SJCRH30 (cell line): ENCODE measurements around the gene CACYBP. TPM values are rescaled to one million over a fixed set of nuclear protein-coding genes. Genes with fewer than 3 reads are reported as not detected.

Experiments
- DNase-seq, 2 experiments: peaks; one replicate each; pipeline ENCODE4 v3.0.0-alpha.2; 2015 to 2020
- H3K27ac ChIP-seq: fragments of 250-450 bp; sonication (Bioruptor Pico); 2 replicates; pipeline ENCODE4 v1.5.1; 2020; ENCODE audit warnings: mild to moderate bottlenecking, moderate library complexity
- H3K27me3 ChIP-seq: fragments of 250-450 bp; sonication (Bioruptor Pico); 2 replicates; pipeline ENCODE4 v1.5.1; 2020; ENCODE audit warnings: mild to moderate bottlenecking, moderate library complexity
- H3K36me3 ChIP-seq: fragments of 250-450 bp; sonication (Bioruptor Pico); 2 replicates; pipeline ENCODE4 v1.5.1; 2020; ENCODE audit warnings: mild to moderate bottlenecking, moderate library complexity
- H3K4me1 ChIP-seq: fragments of 250-450 bp; sonication (Bioruptor Pico); 2 replicates; pipeline ENCODE4 v1.5.1; 2020; ENCODE audit warnings: mild to moderate bottlenecking, moderate library complexity
- H3K4me3 ChIP-seq: fragments of 250-450 bp; sonication (Bioruptor Pico); 2 replicates; pipeline ENCODE4 v1.5.1; 2020; ENCODE audit warnings: mild to moderate bottlenecking, moderate library complexity
- H3K9me3 ChIP-seq: fragments of 250-450 bp; sonication (Bioruptor Pico); replicated peaks from 2 replicates; pipeline ENCODE4 v1.5.1; 2020; ENCODE audit warnings: mild to moderate bottlenecking, moderate library complexity
- total RNA-seq: library from RNA; depleted of rRNA; stranded (reverse); fragments of >200 nt; shearing (Covaris generic); gene quantifications from 2 replicates; pipeline ENCODE4 v1.2.3, GENCODE V29; 2014; rRNA removed

The CACYBP gene, protein sequence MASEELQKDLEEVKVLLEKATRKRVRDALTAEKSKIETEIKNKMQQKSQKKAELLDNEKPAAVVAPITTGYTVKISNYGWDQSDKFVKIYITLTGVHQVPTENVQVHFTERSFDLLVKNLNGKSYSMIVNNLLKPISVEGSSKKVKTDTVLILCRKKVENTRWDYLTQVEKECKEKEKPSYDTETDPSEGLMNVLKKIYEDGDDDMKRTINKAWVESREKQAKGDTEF
- 439 and 441 TPM in 2 replicates for total RNA-seq

DNA sequence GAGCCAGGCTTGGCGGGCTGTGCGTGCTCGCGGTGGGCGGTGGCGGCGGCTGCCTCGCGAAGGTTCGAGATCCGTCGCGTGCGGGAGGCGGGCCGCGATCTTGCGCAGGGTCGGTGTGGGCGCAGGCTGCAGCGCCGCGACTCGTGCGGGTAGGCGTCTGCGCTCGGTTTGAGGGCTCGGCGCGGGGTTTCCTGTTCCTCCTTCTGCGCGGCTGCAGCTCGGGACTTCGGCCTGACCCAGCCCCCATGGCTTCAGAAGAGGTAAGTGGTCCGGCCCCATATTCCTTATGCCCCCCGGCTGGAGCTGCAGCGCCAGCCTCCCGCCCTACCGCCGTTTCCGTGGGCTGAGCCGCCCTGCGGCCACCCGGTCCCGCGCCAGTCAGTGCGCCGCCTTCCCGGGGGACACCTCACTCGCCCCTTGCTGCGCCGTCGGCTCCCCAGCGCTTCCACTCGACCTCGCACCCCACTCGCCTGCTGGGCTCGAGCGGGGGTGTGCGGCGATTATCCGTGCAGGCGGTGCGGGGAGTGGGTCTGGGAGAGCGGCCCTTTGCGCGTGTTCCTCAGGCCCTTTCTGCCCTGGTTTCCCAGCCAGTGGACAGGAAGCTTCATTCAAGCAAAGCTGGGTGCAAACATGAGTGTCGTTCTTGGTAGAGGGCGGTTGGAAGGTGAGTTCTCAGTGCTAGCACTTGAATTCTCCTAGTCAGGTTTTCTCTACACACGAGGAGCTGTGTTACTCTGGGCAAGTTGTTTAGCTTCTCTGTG is at the start of gene CACYBP:
Gene CACYBP, plus strand, starts transcription at position 12 of the 761 bp plus-strand sequence. Its CDS starts 234 bp downstream, at position 246.
- DNase-seq, result peak in 1 of 2 experiments; percentile 46
- Histone ChIP-seq H3K4me3 (peak within 1 kb of the TSS; percentile 79), H3K9me3 (no peaks in the 10 kb centered on the region), H3K27ac (peak within 1 kb of the TSS; percentile 99), H3K27me3 (no peaks in the 10 kb centered on the region), H3K36me3 (peaks cover 4% of the 10 kb centered on the region), H3K4me1 (peaks cover 4% of the 10 kb centered on the region; the same call in 1 of the 2 replicates)

DNA sequence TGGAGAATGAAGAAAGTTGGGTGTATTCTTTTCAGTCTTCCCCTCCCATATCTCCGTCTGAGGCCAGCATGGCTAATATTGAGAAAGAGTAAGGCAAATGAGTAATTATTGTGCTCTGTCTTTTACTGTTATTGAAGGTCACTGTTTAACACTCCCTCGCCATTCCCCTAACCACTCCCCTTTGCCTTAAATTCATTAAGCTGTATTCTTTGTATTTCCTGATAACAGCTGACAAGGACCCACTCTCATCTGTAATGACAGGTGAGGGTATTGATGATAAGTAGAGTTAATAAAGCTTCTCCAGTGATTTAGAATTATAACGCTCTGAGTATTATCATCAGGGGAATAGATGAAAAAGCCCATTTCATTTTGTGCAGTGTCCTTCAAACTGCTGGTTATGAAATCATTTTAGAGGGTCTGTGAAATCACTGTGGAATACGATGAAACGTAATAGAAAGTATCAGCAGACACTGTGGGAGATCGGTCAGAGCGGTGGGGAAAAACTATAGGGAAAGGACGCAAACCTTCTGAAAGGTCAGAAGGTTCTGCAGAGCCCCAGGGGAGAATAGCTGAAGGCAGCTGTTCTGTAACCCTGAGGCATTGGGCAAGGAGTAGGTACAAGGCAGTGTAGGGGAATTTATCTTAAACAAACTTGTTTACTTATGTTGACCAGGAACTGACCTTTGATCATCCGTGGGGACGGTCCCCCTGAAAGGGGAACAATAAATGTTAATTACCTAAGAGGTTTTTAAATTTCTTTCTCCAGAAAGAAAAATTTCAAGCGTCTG is 46.3 kb upstream of the CACYBP start:
- Histone ChIP-seq H3K4me3 (no peak overlapping the region), H3K27me3 (no peaks in the 10 kb centered on the region), H3K27ac (no peak overlapping the region), H3K9me3 (no peaks in the 10 kb centered on the region), H3K4me1 (peaks cover 21% of the 10 kb centered on the region), H3K36me3 (no peaks in the 10 kb centered on the region)
- peak; percentile 24 to 50 for DNase-seq

DNA sequence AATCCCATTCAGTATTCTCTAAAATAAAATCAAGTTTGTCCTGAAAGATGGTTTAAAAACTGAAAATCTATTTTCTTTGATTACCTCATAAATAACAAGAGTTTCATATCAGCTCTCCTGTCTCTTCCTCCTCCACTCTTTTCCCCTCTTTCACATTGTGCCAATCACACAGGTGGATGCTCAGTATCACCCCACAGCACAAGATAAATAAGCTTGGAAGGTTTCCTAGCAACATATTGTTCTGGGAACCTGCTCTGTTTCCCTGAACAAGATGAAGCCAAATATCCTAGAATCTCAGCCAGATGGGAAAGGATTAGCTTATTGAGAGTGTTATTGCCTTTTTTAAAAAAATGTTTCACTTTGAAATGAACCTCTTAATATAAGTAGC is 45.7 kb upstream of the CACYBP start:
- Histone ChIP-seq H3K4me1 (peaks cover 21% of the 10 kb centered on the region), H3K4me3 (no peak overlapping the region), H3K27ac (no peak overlapping the region), H3K9me3 (no peaks in the 10 kb centered on the region), H3K27me3 (no peaks in the 10 kb centered on the region), H3K36me3 (no peaks in the 10 kb centered on the region)
- DNase-seq, result peak in 1 of 2 experiments; percentile 6

DNA sequence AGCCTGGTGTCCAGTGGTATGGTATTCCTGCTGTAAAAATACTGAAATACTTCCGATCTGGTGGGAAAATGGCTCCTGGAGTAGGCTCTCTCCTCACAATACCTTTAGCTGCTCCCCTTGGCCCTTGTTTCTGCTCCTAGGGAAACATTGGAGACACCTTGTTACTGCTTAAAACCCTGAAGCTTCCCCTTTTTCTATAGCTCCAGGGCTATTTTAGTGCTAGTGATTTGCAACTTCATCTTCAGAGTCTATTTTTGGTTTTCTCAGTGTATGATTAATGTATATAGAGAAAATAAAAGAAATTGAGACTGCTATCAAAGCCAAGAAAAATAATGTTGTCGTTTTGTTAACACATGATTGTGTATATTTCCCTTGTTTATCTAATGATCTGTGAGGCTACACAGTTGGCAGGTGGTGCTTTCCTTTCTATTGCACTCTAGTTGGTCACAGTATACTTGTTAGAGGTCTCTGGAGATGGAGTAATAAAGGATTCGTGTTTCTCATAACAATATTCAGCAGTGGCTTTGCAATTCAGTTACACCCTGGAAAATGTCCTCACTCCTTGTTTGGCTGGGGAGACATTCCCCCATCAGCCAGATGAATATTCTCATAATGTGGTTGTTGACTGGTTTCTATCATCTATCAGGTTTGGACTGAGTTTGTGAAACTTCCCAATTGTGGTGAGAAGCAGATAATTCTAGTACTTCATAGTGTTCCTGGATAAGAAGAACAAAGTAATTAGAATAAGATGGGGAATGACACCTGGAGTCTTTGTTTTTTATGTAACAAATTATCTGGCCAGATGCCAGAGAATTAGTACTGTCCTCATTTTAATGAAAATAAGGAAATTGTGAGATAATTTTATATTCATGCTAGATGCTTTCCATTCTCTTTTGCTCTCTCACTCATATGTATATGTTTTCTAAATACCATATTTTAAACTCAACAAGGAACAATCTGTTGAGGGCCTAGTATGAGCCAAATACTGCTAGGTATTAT is 44.8 kb upstream of the CACYBP start:
- Histone ChIP-seq H3K4me3 (no peak overlapping the region), H3K27ac (no peak overlapping the region), H3K9me3 (no peaks in the 10 kb centered on the region), H3K4me1 (peaks cover 21% of the 10 kb centered on the region), H3K36me3 (no peaks in the 10 kb centered on the region), H3K27me3 (no peaks in the 10 kb centered on the region)
- DNase-seq, result peak in 1 of 2 experiments; percentile 21

DNA sequence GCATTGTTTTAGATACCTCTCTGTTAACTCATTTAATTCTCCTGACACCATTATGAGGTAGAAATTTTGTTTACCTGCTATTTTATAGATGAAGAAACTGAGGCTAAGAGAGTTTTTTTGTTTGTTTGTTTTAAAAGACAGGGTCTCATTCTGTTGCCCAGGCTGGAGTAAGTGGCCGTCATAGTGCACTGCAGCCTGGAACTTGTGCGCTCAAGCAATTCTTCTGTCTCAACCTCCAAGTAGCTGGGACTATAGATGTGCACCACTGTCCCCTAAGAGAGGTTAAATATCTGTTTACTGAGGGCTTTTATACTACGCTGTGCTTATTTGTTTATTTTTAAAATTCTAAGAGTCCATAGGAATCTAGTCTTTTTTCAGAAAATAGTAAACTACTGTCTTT is 43.7 kb upstream of the CACYBP start:
- no peaks in the 10 kb centered on the region for H3K36me3 ChIP-seq
- no peaks in the 10 kb centered on the region for H3K9me3 ChIP-seq
- H3K27ac ChIP-seq, result no peak overlapping the region
- peaks cover 21% of the 10 kb centered on the region for H3K4me1 ChIP-seq
- no peaks in the 10 kb centered on the region for H3K27me3 ChIP-seq
- no peak for DNase-seq
- H3K4me3 ChIP-seq, result no peak overlapping the region

DNA sequence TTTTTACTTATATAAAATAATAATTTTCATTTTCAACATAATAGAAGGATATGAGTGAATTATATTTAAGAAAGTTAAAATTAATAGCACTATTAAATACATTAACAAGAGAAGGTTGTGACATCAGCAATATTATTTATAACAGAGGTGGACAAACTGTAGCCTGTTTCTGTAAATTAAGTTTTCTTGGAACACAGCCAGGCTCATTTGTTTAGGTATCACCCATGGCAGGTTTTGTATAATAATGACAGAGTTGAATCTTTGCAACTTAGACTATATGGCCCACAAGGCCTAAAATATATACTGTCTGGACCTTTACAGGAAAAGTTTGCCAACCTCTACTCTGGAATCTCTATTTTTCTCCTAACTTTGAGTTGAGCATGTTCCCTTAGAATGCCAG is 42.8 kb upstream of the CACYBP start:
- no peaks in the 10 kb centered on the region for H3K27me3 ChIP-seq
- no peak for DNase-seq
- H3K4me3 ChIP-seq, result no peak overlapping the region
- peaks cover 21% of the 10 kb centered on the region for H3K4me1 ChIP-seq
- no peaks in the 10 kb centered on the region for H3K9me3 ChIP-seq
- H3K36me3 ChIP-seq, result no peaks in the 10 kb centered on the region
- H3K27ac ChIP-seq, result no peak overlapping the region

DNA sequence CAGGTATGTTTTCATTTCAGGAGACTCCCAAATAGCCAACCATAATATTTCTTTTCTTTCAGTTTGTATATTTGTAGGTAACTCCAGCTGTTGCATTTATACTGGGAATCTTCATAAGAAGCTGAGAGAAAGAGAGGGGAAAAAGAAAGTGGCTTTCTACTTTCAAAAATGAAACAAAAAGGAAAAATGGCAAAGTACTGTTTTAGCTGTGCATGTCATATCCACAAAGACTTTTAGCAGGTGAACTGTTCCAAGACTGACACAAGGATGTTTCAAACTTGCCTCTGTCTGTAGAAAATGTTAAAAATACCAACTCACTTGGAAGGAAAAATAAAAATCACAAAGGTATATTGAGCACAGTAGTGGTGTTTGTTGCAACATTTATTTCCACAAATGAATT is 41.9 kb upstream of the CACYBP start:
- no peaks in the 10 kb centered on the region for H3K9me3 ChIP-seq
- no peak for DNase-seq
- no peak overlapping the region for H3K4me3 ChIP-seq
- no peaks in the 10 kb centered on the region for H3K36me3 ChIP-seq
- no peak overlapping the region for H3K27ac ChIP-seq
- H3K4me1 ChIP-seq, result peaks cover 21% of the 10 kb centered on the region
- no peaks in the 10 kb centered on the region for H3K27me3 ChIP-seq

DNA sequence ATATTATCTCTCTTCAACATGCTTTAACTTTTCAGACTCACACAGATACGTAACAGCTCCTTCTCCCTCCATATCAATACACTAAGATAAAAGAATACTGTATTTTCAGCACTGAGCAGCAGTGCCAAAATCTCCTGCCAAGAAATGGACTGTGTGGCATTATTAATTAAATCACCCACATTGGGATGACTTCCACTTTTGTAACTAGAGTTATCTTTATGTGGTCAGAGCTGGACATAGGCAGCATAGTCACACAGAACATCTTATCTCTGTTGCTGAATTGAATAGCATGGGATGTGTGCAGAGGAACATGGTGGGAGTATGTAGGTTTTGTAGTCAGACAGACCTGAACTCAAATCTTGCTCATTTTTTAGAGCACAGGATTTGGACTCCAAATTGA is 41.4 kb upstream of the CACYBP start:
- no peak for DNase-seq
- no peaks in the 10 kb centered on the region for H3K36me3 ChIP-seq
- H3K4me3 ChIP-seq, result no peak overlapping the region
- H3K4me1 ChIP-seq, result peaks cover 19% of the 10 kb centered on the region
- H3K27ac ChIP-seq, result no peak overlapping the region
- no peaks in the 10 kb centered on the region for H3K9me3 ChIP-seq
- no peaks in the 10 kb centered on the region for H3K27me3 ChIP-seq

DNA sequence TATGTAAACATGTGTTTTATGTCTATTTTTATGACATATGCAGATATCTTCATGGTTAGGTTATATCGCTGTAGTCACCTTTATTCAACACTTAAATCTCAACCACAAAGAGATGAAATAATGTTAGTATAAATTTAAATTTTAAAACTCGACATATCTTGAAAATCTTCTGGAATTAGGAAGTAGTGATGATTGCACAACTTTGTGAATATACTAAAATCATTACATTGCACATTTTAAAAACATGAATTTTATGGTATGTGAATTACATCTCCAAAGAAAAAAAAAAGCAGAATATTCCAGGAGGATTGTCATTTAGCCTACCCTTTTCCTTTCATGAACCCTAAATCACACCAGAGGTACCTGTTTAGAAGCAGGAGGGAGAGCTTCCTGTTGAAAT is 39.4 kb upstream of the CACYBP start:
- no peak overlapping the region for H3K4me3 ChIP-seq
- no peaks in the 10 kb centered on the region for H3K27me3 ChIP-seq
- DNase-seq, result no peak
- H3K9me3 ChIP-seq, result no peaks in the 10 kb centered on the region
- peaks cover 15% of the 10 kb centered on the region for H3K4me1 ChIP-seq
- H3K36me3 ChIP-seq, result no peaks in the 10 kb centered on the region
- H3K27ac ChIP-seq, result no peak overlapping the region

DNA sequence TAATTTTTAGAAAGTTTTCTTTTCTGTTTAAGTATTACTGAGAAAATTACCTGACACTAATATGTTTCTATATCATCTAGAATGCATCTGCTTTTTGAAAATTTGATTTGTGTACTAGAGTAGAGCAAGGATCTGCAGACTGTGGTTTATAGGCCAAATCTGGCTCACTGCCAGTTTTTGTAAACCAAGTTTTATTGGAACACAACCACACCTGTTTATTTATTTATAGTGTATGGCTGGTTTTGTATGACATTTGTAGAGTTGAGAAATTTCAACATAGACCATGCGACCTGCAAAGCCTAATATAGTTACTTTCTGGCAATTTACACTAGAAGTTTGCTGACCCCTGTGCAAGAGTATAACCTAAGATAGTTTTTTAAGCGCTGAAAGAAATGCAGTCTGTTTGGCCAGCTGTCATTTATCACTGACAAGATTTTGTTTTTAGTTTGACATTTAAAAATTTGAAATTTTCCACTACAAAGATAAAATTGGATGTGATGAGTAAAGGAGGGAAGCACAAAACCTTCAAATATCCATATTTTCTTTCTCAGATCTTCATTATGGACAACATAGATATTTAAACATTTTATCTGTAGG is 36.1 kb upstream of the CACYBP start:
- Histone ChIP-seq H3K4me3 (no peak overlapping the region), H3K4me1 (peaks cover 21% of the 10 kb centered on the region), H3K9me3 (no peaks in the 10 kb centered on the region), H3K27me3 (no peaks in the 10 kb centered on the region), H3K36me3 (no peaks in the 10 kb centered on the region), H3K27ac (no peak overlapping the region)
- DNase-seq, result peak; percentile 21 to 73

DNA sequence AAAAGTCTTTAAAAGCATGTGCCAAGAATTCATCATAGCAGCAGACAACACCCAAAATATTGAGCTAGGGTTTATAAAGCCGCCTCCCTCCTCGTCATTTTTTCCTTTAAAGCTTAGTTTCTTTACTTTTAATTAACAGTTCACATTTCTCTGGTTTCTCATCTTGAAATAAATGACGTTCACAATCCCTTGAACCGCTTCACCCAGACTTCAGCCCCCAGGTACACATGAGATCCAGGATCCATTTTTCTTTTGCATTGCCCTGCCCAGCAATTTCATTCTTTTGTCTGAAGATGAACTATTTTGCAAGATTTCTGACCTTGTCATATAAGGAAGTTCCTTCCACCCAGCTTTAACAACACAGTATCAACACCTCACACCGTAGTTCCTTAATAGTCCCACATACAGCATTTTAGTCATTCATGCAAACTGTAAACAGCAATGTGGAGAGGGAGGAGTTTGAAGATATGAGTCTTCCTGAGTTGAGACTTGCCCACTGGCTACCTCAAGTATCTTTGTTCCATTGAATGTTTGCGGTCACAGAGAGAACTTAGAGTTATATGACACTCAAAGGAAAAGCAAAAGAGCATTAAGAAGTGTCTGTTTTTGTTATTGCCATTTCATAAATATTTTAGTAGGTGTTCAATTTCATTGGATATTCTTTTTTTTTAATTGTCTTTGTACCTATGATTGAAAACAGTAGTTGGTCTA is 35.3 kb upstream of the CACYBP start:
- H3K9me3 ChIP-seq, result no peaks in the 10 kb centered on the region
- H3K4me3 ChIP-seq, result no peak overlapping the region
- H3K27me3 ChIP-seq, result no peaks in the 10 kb centered on the region
- H3K4me1 ChIP-seq, result peaks cover 29% of the 10 kb centered on the region
- no peak for DNase-seq
- H3K27ac ChIP-seq, result no peak overlapping the region
- no peaks in the 10 kb centered on the region for H3K36me3 ChIP-seq

DNA sequence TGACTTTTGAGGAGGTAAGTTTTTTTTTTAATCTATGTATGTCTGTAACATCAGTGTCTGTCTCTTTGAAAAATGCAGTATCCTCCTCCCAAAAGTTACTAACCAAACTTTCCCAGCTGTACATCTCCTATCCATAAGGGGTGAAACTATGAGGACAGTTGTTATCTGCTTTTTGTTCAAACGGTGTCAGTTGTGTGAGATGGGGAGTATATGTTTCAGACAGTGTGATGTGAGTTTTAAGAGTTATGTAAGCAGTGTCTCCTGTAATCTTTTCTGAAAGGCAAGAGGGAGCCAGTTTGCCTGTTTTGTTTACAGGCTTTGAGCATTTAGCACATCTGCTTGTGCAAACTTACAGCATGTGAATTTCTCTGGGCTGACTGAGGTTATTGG is 34.8 kb upstream of the CACYBP start:
- Histone ChIP-seq H3K27ac (no peak overlapping the region), H3K4me1 (peaks cover 30% of the 10 kb centered on the region), H3K4me3 (no peak overlapping the region), H3K27me3 (no peaks in the 10 kb centered on the region), H3K36me3 (no peaks in the 10 kb centered on the region), H3K9me3 (no peaks in the 10 kb centered on the region)
- no peak for DNase-seq

DNA sequence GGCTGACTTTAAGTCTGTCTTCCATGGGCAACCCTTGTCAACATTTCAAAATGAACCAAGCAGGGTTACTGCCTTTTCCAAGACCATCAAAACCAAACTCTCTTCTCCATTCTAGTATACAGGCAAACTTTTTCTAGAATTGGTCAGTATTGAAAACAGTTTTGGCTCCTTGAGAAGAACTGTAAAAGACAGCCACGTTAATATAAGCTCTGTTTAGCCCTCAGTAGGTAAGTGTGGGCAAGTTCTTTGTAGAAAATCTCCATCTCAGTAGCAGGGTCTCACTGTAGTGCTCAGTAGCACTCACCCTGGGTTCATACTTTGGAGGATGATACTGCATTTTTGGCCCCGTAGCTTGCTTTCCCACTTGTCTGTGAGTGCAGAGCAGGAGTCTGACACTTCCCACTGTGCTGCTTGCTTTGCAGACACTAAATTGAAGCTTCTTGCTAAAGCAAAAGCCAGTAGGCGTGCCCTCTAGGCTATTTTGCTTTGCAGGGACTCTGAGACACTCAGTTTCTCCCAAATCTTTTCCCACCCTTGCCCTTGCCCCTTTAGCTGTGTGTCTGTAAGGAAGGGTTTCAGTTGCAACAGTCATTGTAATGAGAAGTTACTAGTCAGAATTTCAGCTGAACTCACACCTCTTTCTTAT is 34.3 kb upstream of the CACYBP start:
- no peak for DNase-seq
- Histone ChIP-seq H3K27me3 (no peaks in the 10 kb centered on the region), H3K4me1 (peaks cover 33% of the 10 kb centered on the region), H3K4me3 (no peak overlapping the region), H3K9me3 (no peaks in the 10 kb centered on the region), H3K27ac (no peak overlapping the region), H3K36me3 (no peaks in the 10 kb centered on the region)
